ENCODE results near the gene C16orf46. TPM values are rescaled to one million over a fixed set of nuclear protein-coding genes. Genes with fewer than 3 reads are reported as not detected.
"Not testable (repeated sequence)": the region's sequence is repeated elsewhere in the genome, so short reads cannot be mapped to it uniquely, and the experiment has no call there.

C16orf46 gene, protein sequence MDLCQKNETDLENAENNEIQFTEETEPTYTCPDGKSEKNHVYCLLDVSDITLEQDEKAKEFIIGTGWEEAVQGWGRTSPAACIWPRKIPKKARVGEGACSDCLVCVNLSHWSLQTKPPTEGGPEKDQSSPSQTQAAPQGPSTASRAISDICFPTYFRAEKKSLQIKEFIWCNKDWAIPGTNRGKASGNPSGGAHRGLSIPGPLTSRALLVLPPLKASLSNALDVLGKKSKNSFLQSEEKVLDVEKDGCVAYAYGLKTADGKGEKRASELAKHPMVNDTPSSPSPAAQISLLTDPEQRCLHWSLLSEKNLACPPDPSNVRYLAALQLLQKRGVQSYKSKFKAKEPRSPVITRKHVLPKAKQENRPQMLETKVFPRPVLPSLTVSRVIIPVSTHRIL
- 1 to 10 TPM; 2.4 to 7.3 (median 4.5) TPM for total RNA-seq

DNA sequence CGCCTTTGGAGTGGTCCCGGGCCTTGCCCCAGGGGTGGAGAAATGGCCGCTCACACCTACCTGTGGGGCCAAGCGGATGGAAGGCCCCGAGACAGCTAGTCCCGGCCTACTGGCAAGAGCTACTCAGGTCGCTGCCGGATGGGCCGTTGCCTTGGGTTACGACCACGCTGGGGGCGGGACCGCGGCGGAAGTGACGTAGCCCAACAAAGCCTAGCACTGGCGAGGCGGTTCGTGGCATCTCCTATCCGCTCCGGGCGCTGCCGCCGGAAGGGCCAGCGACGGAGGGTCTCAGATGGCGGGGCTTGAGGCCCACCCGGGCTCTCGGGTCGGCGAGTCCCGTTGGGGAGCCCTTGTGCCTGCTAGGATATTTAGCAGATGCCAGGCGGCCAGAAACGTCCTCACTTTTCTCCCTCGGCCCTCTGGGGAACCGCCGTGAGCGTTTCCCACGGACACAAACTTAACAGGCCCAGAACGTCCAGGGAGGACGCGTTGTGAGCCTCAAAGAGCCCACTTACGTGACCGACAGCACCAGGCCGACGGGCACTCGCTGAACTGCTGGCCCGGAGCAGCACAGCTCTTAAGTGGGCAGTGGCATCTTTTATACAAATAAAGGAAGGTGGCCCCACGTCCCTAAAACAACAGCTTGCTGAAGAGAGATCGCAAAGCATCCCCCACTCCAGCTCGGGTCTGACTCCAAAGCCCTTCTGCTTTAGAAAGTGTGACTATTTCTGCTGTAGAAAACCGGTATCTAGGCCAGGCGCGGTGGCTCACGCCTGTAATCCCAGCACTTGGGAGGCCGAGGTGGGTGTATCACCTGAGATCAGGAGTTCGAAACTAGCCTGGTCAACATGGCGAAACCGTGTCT, at the start of gene C16orf46:
Gene C16orf46 (minus strand): TSS at position 163 of the 865 bp plus-strand sequence. CDS start 13,283 bp downstream, outside the sequence.
- ATAC-seq (replicated peaks in 6 of 8) = peak; percentile 83 to 94 (median 92)
- Histone ChIP-seq H3K4me3 (peak within 1 kb of the TSS; percentile 55 to 84 (median 66)), H3K4me1 (replicated peaks in 1 of 2) (peaks cover 4 to 9% of the 10 kb centered on the region in 2 donors), H3K27ac (peak within 1 kb of the TSS; percentile 92 to 95)
- in situ Hi-C loops (cut with MboI; ENCODE audit: low pct_unique_long_range_greater_than_20kb in 2 of 9, low sequenced_read_pairs in 9 of 9, unreplicated experiment in 9 of 9) = no loop called here
- 0 to 86% (median 1%) methylated on average over 1 to 14 of the region's 59 CpGs; no CpG with 5 or more reads in 3 of the 10 experiments for WGBS, 10 experiments

DNA sequence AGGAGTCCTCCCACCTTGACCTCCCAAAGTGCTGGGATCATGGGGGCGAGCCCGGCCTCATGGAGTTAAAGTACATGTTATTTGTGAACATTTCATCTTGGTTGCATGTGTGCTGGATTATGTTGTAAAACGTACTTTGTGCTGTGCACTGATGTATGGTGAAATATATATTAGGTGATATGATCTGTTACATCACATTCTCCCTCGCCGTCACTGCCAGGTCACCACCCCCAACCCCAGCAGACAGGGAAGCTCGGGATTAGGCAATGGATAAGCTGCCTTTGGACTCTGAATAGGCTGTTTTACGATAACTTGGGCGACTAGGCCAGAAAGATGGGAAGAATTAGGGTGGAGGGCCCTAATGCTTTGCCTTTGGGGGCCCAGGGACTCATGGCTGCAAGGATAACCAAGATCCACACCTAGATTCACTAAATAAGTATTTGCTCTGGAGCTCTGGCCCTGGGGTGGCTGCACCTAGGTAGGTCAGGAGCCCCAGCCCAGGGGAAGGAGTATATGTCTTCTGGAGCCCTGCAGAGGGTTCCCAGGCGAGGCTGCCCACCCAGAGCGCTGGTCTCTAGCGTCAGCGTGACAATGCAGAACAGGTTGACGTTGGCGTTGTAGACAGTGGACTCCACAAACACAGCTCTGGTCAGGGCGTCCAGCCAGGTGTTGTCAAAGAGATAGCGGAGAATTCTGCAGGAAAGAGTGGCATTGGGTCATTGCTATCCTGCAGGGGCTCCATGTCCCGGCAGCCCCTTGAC, 46.2 kb upstream of the C16orf46 start:
- no peak overlapping the region for H3K4me3 ChIP-seq
- ATAC-seq (replicated peaks in 6 of 8) = no peak
- H3K27ac ChIP-seq = no peak overlapping the region
- no peaks in the 10 kb centered on the region for H3K4me1 ChIP-seq (replicated peaks in 1 of 2)
- 0 to 91% (median 56%) methylated on average over 1 to 11 of the region's 17 CpGs; no CpG with 5 or more reads in 4 of the 10 experiments for WGBS, 10 experiments
- in situ Hi-C loops (cut with MboI; ENCODE audit: low pct_unique_long_range_greater_than_20kb in 2 of 9, low sequenced_read_pairs in 9 of 9, unreplicated experiment in 9 of 9) = no loop called here

DNA sequence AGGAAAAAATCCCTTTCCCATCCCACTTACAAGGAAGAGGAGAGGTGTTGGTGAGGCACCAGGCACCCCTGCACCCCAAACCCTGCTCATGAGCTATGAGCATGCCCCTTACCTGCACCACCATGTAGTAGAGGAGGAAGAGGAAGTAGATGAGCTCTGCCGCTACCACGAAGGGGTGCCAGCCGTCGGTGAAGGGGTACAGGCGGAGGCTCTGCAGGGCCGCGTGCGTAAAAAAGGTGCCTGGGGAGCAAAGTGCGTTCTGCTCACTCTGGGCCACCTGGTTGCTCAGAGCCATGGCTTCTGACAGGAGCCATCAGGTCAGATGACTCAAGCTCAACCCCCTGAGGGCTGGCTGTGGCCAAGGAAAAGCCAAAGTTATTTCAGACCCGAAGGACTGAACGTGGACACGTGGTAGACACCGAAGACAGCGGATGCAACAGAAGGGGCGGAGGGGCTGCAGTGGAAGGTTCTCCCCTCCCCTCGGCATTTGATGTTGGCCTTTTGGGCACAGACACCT, 44.5 kb upstream of the C16orf46 start:
- Histone ChIP-seq H3K4me1 (replicated peaks in 1 of 2) (no peaks in the 10 kb centered on the region), H3K27ac (no peak overlapping the region), H3K4me3 (no peak overlapping the region)
- 60 to 100% (median 95%) methylated on average over 1 to 7 of the region's 16 CpGs; no CpG with 5 or more reads in 1 of the 10 experiments for WGBS, 10 experiments
- no peak for ATAC-seq (replicated peaks in 6 of 8)
- in situ Hi-C loops (cut with MboI; ENCODE audit: low pct_unique_long_range_greater_than_20kb in 2 of 9, low sequenced_read_pairs in 9 of 9, unreplicated experiment in 9 of 9) = no loop called here

DNA sequence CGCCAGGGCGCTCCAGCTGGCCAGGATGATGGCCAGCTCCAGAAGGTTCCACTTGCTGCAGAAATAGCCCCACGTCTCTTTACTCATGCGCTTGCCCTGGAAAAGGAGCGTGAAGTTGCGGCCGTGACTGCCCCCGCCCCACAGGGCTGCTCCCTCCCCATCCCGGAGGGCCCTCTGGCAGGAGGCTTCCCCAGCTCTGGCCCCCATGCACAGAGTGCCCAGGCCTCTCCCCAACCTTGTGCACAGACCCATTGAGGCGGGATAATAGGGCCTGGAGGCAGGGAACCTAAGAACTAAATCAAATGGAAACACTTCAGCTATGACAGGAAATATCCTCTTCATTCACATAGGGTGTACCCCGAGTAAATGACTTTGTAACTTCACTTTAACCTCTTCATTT, 40.4 kb upstream of the C16orf46 start:
- peak in 4 of 8 experiments; percentile 29 to 70 (median 60) for ATAC-seq (replicated peaks in 6 of 8)
- Histone ChIP-seq H3K27ac (no peak overlapping the region), H3K4me1 (replicated peaks in 1 of 2) (no peaks in the 10 kb centered on the region), H3K4me3 (no peak overlapping the region)
- WGBS, 10 experiments = 0 to 83% (median 23%) methylated on average over 1 to 2 of the region's 11 CpGs; no CpG with 5 or more reads in 6 of the 10 experiments
- in situ Hi-C loops (cut with MboI; ENCODE audit: low pct_unique_long_range_greater_than_20kb in 2 of 9, low sequenced_read_pairs in 9 of 9, unreplicated experiment in 9 of 9) = no loop called here

DNA sequence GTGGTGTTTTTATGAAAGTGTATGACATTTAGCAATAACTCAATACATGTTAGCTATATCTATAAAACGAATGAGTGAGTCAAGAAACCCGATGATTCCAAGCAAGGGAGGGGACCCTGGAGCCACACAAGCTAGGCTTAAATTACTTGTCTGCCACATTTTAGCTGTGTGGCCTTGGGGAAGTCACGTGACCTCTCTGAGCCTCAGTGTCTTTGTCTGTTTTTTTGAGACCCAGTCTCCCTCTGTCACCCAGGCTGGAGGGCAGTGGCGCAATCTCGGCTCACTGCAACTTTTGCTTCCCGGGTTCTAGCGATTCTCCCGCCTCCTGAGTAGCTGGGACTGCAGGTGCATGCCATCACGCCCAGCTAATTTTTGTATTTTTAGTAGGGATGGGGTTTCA, 39.2 kb upstream of the C16orf46 start:
- no peak for ATAC-seq (replicated peaks in 6 of 8)
- WGBS, 10 experiments = 20 to 100% (median 70%) methylated on average over 1 to 3 of the region's 9 CpGs; no CpG with 5 or more reads in 1 of the 10 experiments
- in situ Hi-C loops (cut with MboI; ENCODE audit: low pct_unique_long_range_greater_than_20kb in 2 of 9, low sequenced_read_pairs in 9 of 9, unreplicated experiment in 9 of 9) = no loop called here
- H3K27ac ChIP-seq = no peak overlapping the region
- H3K4me3 ChIP-seq = no peak overlapping the region
- H3K4me1 ChIP-seq (replicated peaks in 1 of 2) = no peaks in the 10 kb centered on the region

DNA sequence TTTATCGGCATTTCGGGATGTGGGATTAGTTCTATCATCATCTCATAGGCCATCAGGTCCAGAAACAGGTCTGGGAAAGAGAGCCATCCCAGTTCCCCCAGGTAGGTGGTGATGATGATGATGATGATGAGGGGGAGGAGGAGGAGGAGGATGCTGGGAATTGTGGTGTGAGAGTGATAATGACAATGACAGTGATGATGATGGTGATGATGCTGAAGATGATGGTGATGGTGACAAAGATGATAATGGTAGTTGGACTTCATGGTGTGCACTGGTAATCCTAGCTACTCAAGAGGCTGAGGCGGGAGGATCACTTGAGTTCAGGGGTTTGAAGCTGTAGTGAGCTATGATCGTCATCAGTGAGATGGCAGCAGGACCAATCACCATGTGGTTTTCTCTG, 35.4 kb upstream of the C16orf46 start:
- 60 to 100% (median 75%) methylated on average over 1 to 2 of the region's 4 CpGs; no CpG with 5 or more reads in 5 of the 10 experiments for WGBS, 10 experiments
- in situ Hi-C loops (cut with MboI; ENCODE audit: low pct_unique_long_range_greater_than_20kb in 2 of 9, low sequenced_read_pairs in 9 of 9, unreplicated experiment in 9 of 9) = no loop called here
- no peak overlapping the region for H3K27ac ChIP-seq
- ATAC-seq (replicated peaks in 6 of 8) = no peak
- no peak overlapping the region for H3K4me3 ChIP-seq
- H3K4me1 ChIP-seq (replicated peaks in 1 of 2) = peaks cover 0 to 3% of the 10 kb centered on the region in 2 donors

DNA sequence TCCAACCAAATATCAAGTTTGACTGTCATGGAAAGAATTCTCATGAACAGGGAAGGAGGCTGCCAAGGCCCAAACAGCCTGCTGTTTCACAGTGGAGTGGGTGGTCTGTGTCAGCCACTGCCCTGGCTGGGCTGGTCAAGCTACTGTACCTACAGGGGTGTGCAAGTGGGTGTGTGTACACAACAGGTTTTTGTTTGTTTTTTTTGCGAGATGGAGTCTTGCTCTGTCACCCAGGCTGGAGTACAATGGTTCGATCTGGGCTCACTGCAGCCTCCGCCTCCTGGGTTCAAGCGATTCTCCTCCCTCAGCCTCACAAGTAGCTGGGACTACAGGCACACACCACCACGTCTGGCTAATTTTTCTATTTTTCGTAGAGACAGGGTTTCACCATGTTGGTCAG, 32.2 kb upstream of the C16orf46 start:
- H3K4me1 ChIP-seq (replicated peaks in 1 of 2); ATAC-seq (replicated peaks in 6 of 8); H3K4me3 ChIP-seq; H3K27ac ChIP-seq; in situ Hi-C loops (cut with MboI; ENCODE audit: low pct_unique_long_range_greater_than_20kb in 2 of 9, low sequenced_read_pairs in 9 of 9, unreplicated experiment in 9 of 9): not testable (repeated sequence)
- WGBS, 10 experiments = 55% methylated on average over 4 of the region's 6 CpGs; no CpG with 5 or more reads in 9 of the 10 experiments

DNA sequence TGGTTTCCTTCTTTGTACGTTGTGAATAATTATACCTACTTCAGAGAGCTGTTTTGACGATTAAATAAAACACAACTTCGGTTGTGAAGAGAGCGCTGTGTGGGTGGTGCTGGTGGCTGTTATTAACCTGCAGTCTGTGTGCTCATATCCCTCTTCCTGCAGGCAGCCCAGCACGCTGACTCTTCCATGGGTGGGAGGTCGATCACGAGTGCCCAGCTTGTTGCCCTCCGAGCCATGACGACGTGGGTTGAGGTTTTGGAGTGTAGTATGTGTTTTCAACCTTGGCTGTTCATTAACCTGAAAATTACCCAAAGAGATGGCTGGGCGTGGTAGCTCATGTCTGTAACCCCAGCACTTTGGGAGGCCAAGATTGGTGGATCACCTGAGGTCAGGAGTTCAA, 30.5 kb upstream of the C16orf46 start:
- ATAC-seq (replicated peaks in 6 of 8) = no peak
- Histone ChIP-seq H3K4me3 (no peak overlapping the region), H3K4me1 (replicated peaks in 1 of 2) (peaks cover 0 to 3% of the 10 kb centered on the region in 2 donors), H3K27ac (no peak overlapping the region)
- in situ Hi-C loops (cut with MboI; ENCODE audit: low pct_unique_long_range_greater_than_20kb in 2 of 9, low sequenced_read_pairs in 9 of 9, unreplicated experiment in 9 of 9) = no loop called here
- WGBS, 10 experiments = 67 to 94% (median 79%) methylated on average over 3 to 10 of the region's 11 CpGs; no CpG with 5 or more reads in 4 of the 10 experiments

DNA sequence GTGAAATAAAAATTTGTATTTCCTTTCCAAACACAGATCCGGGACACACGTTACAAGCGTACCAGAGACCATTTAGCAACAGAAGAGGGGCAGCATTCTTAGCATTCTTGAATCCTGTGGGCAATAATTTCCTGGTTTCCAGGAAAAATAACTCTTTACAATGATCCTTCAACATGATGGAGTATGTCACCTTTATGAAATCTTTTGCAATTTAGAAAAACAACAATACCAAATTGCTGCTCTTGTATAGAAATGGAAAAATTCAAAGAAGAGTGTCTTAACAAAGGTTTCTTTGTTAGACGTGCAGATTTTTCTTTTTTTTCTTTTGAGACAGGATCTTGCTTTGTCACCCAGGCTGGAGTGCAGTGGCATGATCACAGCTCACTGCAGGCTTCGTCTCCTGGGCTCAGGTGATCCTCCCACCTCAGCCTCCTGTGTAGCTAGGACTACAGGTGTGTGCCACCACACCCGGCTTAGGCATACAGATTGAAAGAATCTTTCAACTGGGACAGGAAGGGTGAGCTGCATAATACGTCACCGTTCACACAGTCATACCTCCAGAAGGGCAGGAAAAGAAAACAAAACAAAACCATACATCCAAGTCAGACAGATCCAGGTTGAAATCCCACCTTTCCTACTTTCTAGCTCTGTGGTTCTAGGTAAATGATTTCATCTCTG, 29.9 kb upstream of the C16orf46 start:
- H3K4me1 ChIP-seq (replicated peaks in 1 of 2) = peaks cover 0 to 3% of the 10 kb centered on the region in 2 donors
- no peak overlapping the region for H3K4me3 ChIP-seq
- H3K27ac ChIP-seq = no peak overlapping the region
- 51 to 97% (median 69%) methylated on average over 1 to 8 of the region's 8 CpGs; no CpG with 5 or more reads in 2 of the 10 experiments for WGBS, 10 experiments
- no peak for ATAC-seq (replicated peaks in 6 of 8)
- in situ Hi-C loops (cut with MboI; ENCODE audit: low pct_unique_long_range_greater_than_20kb in 2 of 9, low sequenced_read_pairs in 9 of 9, unreplicated experiment in 9 of 9) = no loop called here

DNA sequence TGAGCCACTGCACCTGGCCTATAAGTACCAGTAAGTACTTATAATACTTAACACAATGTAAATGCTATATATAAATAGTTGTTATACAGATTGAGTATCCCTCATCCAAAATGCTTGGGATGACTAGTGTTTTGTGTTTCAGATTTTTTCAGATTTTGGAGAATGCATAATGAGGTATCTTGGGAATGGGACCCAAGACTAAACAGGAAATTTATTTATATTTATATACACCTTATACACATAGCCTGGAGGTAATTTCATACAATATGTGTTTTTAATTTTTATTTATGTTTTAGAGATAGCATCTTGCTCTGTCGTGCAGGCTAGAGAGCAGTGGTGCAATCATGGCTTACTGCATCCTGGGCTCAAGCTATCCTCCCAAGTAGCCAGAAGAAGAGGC, 28.9 kb upstream of the C16orf46 start:
- ATAC-seq (replicated peaks in 6 of 8) = no peak
- H3K4me1 ChIP-seq (replicated peaks in 1 of 2) = peaks cover 0 to 3% of the 10 kb centered on the region in 2 donors
- in situ Hi-C loops (cut with MboI; ENCODE audit: low pct_unique_long_range_greater_than_20kb in 2 of 9, low sequenced_read_pairs in 9 of 9, unreplicated experiment in 9 of 9) = no loop called here
- WGBS, 10 experiments = 0 to 100% (median 88%) methylated on average over 1 of the region's 1 CpG; no CpG with 5 or more reads in 3 of the 10 experiments
- no peak overlapping the region for H3K27ac ChIP-seq
- no peak overlapping the region for H3K4me3 ChIP-seq

DNA sequence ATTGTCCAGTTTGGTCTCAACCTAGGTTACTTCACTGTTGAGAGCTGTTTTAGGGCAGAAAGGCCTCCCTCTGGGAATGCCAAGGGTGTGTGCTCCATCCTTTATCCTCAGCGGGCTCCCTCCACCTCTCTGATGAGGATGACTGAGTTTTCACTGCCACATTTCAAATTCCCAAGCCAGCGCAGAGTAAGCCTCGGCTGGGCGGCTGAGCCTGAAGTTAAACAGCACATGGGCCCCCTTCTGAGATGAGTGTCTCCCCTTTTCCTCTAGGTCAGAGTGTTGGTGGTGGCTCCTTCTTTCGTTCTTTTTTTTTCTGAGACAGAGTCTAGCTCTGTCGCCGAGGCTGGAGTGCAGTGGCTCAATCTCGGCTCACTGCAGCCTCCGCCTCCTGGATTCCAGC, 24.7 kb upstream of the C16orf46 start:
- ATAC-seq (replicated peaks in 6 of 8) = no peak
- 72 to 100% (median 89%) methylated on average over 1 to 6 of the region's 9 CpGs; no CpG with 5 or more reads in 2 of the 10 experiments for WGBS, 10 experiments
- in situ Hi-C loops (cut with MboI; ENCODE audit: low pct_unique_long_range_greater_than_20kb in 2 of 9, low sequenced_read_pairs in 9 of 9, unreplicated experiment in 9 of 9) = no loop called here
- H3K4me3 ChIP-seq = no peak overlapping the region
- peaks cover 0 to 2% of the 10 kb centered on the region in 2 donors for H3K4me1 ChIP-seq (replicated peaks in 1 of 2)
- H3K27ac ChIP-seq = no peak overlapping the region

DNA sequence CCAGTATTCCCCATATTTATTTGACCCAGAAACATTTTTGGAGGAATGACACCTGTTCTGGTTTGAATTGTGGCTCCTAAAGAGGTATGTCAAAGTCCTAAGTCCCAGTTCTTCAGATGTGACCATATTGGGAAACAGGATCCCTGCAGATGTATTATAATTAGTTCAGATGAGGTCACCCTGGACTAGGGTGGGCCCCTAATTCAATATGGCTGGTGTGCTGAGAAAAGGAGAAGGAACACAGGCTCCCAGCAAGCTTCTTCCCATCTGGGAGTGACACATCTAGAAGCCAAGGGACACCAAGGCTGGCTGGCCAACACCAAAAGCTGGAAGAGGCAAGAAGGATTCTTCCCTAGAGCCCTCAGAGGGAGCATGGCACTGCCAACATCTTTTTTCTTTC, 22.9 kb upstream of the C16orf46 start:
- no peak for ATAC-seq (replicated peaks in 6 of 8)
- H3K4me3 ChIP-seq = no peak overlapping the region
- H3K4me1 ChIP-seq (replicated peaks in 1 of 2) = peaks cover under 1 to 4% of the 10 kb centered on the region in 2 donors
- in situ Hi-C loops (cut with MboI; ENCODE audit: low pct_unique_long_range_greater_than_20kb in 2 of 9, low sequenced_read_pairs in 9 of 9, unreplicated experiment in 9 of 9) = no loop called here
- no peak overlapping the region for H3K27ac ChIP-seq

All from motor neuron (in vitro differentiated cells).